HL-60 (cell line): ENCODE data around the gene GGA1.

Experiments used
- GABPA ChIP-seq: IDR thresholded peaks from 2 replicates; pipeline ENCODE4 v1.6.1; 2012; ENCODE audit warnings: low read depth
- POLR2AphosphoS5 ChIP-seq: IDR thresholded peaks from 2 replicates; pipeline ENCODE4 v1.6.1; 2012; ENCODE audit warnings: low read depth
- TF ChIP-seq, protein P1 (sequence below): IDR thresholded peaks from one replicate; pipeline ENCODE4 v1.5.1; 2011; ENCODE audit warnings: low read length, control low read depth, inconsistent platforms; ENCODE audit not compliant: insufficient read depth
- TF ChIP-seq, protein P2 (sequence below): IDR thresholded peaks from 2 replicates; pipeline ENCODE4 v1.6.1; 2012; ENCODE audit warnings: low read depth; ENCODE audit not compliant: insufficient replicate concordance

DNA sequence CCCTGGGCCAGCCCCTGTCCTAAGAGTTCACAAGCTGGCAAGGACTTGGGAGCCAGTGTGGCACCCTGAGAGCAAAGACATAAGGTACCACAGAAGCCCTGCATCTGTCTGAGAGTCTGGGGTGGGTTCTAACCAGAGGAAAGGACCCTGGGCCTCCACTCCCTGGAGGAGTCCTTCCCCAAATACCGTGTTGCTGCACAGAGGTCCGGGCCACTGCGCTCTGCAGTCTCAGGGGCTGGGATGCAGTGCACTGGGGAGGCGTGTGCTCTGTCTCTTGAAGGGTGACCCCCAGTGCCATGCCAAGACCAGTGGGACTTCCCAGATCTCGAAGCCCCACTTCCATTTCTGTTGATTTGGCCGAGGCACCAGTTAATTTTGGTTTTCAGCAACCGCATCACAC is 26.5 kb downstream of the GGA1 start:
- TF ChIP-seq, protein P1, sequence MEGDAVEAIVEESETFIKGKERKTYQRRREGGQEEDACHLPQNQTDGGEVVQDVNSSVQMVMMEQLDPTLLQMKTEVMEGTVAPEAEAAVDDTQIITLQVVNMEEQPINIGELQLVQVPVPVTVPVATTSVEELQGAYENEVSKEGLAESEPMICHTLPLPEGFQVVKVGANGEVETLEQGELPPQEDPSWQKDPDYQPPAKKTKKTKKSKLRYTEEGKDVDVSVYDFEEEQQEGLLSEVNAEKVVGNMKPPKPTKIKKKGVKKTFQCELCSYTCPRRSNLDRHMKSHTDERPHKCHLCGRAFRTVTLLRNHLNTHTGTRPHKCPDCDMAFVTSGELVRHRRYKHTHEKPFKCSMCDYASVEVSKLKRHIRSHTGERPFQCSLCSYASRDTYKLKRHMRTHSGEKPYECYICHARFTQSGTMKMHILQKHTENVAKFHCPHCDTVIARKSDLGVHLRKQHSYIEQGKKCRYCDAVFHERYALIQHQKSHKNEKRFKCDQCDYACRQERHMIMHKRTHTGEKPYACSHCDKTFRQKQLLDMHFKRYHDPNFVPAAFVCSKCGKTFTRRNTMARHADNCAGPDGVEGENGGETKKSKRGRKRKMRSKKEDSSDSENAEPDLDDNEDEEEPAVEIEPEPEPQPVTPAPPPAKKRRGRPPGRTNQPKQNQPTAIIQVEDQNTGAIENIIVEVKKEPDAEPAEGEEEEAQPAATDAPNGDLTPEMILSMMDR: no peak
- TF ChIP-seq GABPA (no peak), POLR2AphosphoS5 (no peak)
- TF ChIP-seq, protein P2, sequence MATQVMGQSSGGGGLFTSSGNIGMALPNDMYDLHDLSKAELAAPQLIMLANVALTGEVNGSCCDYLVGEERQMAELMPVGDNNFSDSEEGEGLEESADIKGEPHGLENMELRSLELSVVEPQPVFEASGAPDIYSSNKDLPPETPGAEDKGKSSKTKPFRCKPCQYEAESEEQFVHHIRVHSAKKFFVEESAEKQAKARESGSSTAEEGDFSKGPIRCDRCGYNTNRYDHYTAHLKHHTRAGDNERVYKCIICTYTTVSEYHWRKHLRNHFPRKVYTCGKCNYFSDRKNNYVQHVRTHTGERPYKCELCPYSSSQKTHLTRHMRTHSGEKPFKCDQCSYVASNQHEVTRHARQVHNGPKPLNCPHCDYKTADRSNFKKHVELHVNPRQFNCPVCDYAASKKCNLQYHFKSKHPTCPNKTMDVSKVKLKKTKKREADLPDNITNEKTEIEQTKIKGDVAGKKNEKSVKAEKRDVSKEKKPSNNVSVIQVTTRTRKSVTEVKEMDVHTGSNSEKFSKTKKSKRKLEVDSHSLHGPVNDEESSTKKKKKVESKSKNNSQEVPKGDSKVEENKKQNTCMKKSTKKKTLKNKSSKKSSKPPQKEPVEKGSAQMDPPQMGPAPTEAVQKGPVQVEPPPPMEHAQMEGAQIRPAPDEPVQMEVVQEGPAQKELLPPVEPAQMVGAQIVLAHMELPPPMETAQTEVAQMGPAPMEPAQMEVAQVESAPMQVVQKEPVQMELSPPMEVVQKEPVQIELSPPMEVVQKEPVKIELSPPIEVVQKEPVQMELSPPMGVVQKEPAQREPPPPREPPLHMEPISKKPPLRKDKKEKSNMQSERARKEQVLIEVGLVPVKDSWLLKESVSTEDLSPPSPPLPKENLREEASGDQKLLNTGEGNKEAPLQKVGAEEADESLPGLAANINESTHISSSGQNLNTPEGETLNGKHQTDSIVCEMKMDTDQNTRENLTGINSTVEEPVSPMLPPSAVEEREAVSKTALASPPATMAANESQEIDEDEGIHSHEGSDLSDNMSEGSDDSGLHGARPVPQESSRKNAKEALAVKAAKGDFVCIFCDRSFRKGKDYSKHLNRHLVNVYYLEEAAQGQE: no peak
